Skeletal muscle satellite cell (primary cell): ENCODE data around the gene RNASEH2A.
A peak's percentile ranks its signal among the peaks of the same experiment; 100 is the strongest.
"Not testable (repeated sequence)": the region's sequence is repeated elsewhere in the genome, so short reads cannot be mapped to it uniquely, and the experiment has no call there.

Experiments used
- H3K27me3 ChIP-seq: 2 replicates; pipeline ENCODE4 v1.7.0; 2013; ENCODE audit warnings: low read length; ENCODE audit not compliant: control insufficient read depth, insufficient read depth
- H3K36me3 ChIP-seq: 2 replicates; pipeline ENCODE4 v1.7.0; 2013; ENCODE audit warnings: mild to moderate bottlenecking, control low read depth, low read length; ENCODE audit not compliant: insufficient read depth
- H3K4me1 ChIP-seq: 2 replicates; pipeline ENCODE4 v1.7.0; 2013; ENCODE audit warnings: low read length; ENCODE audit not compliant: control insufficient read depth, insufficient read depth
- H3K4me2 ChIP-seq: 2 replicates; pipeline ENCODE4 v1.7.0; 2013; ENCODE audit warnings: mild to moderate bottlenecking, low read length
- H3K4me3 ChIP-seq: 2 replicates; pipeline ENCODE4 v1.7.0; 2013; ENCODE audit warnings: low read length
- H3K9ac ChIP-seq: 2 replicates; pipeline ENCODE4 v1.7.0; 2013; ENCODE audit warnings: mild to moderate bottlenecking, low read depth, low read length, moderate library complexity
- H3K9me3 ChIP-seq: replicated peaks from 2 replicates; pipeline ENCODE4 v1.7.0; 2013; ENCODE audit warnings: mild to moderate bottlenecking, control low read depth, low read length

The RNASEH2A gene

DNA sequence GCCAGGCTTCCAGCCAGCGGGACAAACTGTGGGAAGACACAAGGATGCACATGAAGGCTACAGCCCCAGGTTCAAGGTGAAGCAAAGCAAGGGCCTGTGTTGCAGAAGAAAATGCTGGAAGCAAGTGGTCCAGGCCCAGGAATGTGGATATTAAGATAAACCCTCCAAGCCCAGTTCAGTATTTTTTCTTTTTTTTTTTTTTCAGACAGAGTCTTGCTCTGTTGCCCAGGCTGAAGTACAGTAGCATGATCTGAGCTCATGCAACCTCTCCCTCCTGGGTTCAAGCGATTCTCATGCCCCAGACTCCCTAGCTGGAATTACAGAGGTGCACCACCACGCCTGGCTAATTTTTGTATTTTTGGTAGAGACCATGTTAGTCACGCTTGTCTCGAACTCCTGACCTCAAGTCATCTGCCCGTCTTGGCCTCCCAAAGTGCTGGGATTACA lies 9.2 kb upstream of the RNASEH2A start:
- H3K4me3 ChIP-seq: no peak overlapping the region
- no peaks in the 10 kb centered on the region for H3K9me3 ChIP-seq
- H3K27me3 ChIP-seq: no peaks in the 10 kb centered on the region
- H3K4me2 ChIP-seq: no peak overlapping the region
- peaks cover 23% of the 10 kb centered on the region for H3K36me3 ChIP-seq
- H3K9ac ChIP-seq: no peak overlapping the region
- peaks cover 31% of the 10 kb centered on the region for H3K4me1 ChIP-seq

- peaks cover 36% of the 10 kb centered on the region for H3K4me1 ChIP-seq
- H3K4me3 ChIP-seq: not testable (repeated sequence)
These were observed 8.8 kb upstream of the RNASEH2A start for GRCh38 chr19:12797607-12798006.

GRCh38 chr19:12799742-12800465 lies 6.5 kb upstream of the RNASEH2A start:
- Histone ChIP-seq H3K4me3 (no peak overlapping the region), H3K36me3 (peaks cover 12% of the 10 kb centered on the region), H3K9ac (no peak overlapping the region), H3K4me1 (peaks cover 27% of the 10 kb centered on the region), H3K9me3 (no peaks in the 10 kb centered on the region), H3K27me3 (no peaks in the 10 kb centered on the region), H3K4me2 (peak overlapping the region; percentile 100)

More at GRCh38 chr19:12797607-12798006, 8.8 kb upstream of the RNASEH2A start:
- not testable (repeated sequence) for H3K9me3 ChIP-seq, H3K4me2 ChIP-seq, H3K9ac ChIP-seq, H3K27me3 ChIP-seq
- peaks cover 18% of the 10 kb centered on the region for H3K36me3 ChIP-seq

DNA sequence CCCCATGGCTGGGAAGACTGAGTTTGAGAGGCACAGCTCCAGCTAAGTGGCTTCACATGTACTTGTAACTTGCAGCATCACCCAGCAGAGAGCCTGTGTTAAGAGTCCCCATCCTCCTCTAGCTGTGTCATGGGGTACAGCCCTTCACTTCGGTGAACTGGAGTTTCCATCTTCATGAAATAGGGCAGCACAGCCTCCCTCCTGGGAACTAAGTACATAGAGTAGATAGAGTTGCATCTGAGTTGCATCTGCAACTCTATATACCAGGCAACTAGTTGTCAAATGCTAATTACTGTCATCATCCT lies 6.0 kb upstream of the RNASEH2A start:
- no peaks in the 10 kb centered on the region for H3K27me3 ChIP-seq
- peak overlapping the region; percentile 100 for H3K4me2 ChIP-seq
- no peaks in the 10 kb centered on the region for H3K9me3 ChIP-seq
- H3K4me3 ChIP-seq: peak overlapping the region; percentile 99
- peak overlapping the region; percentile 89 for H3K9ac ChIP-seq
- H3K4me1 ChIP-seq: peaks cover 27% of the 10 kb centered on the region
- peaks cover 12% of the 10 kb centered on the region for H3K36me3 ChIP-seq

DNA sequence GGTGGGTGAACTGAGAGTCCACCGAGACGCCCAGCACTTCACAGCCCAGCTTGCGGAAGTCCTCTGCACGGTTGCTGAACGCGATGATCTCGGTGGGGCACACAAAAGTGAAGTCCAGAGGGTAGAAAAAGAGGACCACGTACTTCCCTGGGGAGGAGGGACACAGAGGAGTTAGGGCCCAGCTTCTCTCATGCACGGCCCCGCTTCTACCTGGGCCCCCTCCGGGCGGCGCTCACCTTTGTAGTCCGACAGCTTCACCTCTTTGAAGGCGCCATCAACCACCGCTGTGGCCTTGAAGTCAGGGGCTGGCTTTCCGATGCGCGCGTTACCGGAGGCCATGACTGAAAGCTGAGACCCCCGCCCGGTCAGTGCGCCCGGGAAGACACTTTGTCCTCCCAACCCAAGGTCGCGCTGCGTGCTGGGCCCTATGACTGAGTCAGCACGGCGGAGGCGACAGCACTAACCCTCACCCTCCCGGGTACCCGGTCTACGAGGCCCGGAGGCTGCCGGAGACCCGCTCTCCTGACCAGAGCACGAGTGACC lies 5.4 kb upstream of the RNASEH2A start:
- Histone ChIP-seq H3K27me3 (no peaks in the 10 kb centered on the region), H3K9ac (peak overlapping the region; percentile 89), H3K4me2 (peak overlapping the region; percentile 100), H3K36me3 (peaks cover 12% of the 10 kb centered on the region), H3K4me3 (peak overlapping the region; percentile 99), H3K9me3 (no peaks in the 10 kb centered on the region), H3K4me1 (peaks cover 26% of the 10 kb centered on the region)

- Histone ChIP-seq H3K9ac (peak within 1 kb of the TSS; percentile 89), H3K4me3 (peak within 1 kb of the TSS; percentile 99), H3K9me3 (no peaks in the 10 kb centered on the region), H3K27me3 (no peaks in the 10 kb centered on the region), H3K36me3 (peaks cover 12% of the 10 kb centered on the region), H3K4me2 (peak within 1 kb of the TSS; percentile 100), H3K4me1 (peaks cover 24% of the 10 kb centered on the region)
These were observed 4.7 kb upstream of the RNASEH2A start, which contains the start of the genes PRDX2 and THSD8 for GRCh38 chr19:12801466-12802266. Gene PRDX2 (minus strand): TSS chr19:12801800. CDS start chr19:12801261, 539 bp downstream. Gene THSD8 (plus strand): TSS chr19:12802069. CDS start chr19:12802072, 3 bp downstream.

- peak overlapping the region; percentile 100 for H3K4me2 ChIP-seq
- peaks cover 12% of the 10 kb centered on the region for H3K36me3 ChIP-seq
- no peaks in the 10 kb centered on the region for H3K9me3 ChIP-seq
- H3K9ac ChIP-seq: peak overlapping the region; percentile 89
- no peaks in the 10 kb centered on the region for H3K27me3 ChIP-seq
- peak overlapping the region; percentile 99 for H3K4me3 ChIP-seq
- H3K4me1 ChIP-seq: peaks cover 32% of the 10 kb centered on the region
These were observed 3.9 kb upstream of the RNASEH2A start for GRCh38 chr19:12802267-12803106.

DNA sequence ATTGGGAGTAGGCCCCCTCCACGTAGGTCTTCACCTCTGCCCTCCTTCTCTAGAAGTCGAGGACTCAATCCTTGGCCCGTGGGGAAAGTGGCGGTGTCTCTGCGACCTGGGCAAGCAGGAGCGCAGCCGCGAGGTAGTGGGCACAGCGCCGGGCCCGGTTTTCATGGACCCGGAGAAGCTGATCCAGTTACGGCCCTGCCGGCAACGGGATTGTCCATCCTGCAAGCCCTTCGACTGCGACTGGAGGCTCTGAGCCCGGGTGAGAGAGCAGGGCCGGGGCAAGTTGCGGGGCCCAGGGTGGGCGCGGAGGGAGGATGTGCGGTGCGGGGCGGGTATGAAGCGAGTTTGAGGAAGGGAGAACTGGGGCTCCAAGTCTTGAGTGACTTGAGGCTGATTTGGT lies 2.3 kb upstream of the RNASEH2A start:
- no peak overlapping the region for H3K9ac ChIP-seq

DNA sequence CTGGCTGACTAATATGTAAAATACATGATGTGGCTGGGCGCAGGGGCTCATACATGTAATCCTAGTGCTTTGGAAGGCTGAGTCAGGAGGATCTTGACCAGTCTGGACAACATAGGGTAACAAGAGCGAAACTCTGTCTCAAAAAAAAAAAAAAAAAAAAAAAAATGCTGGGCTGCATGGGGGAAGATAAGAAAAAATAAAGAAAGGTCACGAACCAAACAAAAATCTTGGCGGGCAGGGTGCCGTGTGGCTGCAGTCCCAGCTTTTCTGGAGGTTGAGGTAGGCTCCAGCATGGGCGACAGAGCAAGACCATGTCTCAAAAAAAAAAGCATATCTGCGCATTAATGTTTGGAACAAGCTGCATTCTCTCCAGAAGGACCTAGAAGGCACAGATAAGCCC lies 8.7 kb downstream of the RNASEH2A start:
- Histone ChIP-seq H3K4me2 (no peak overlapping the region), H3K4me3 (no peak overlapping the region), H3K36me3 (peaks cover 5% of the 10 kb centered on the region), H3K9me3 (no peaks in the 10 kb centered on the region), H3K9ac (no peak overlapping the region), H3K27me3 (no peaks in the 10 kb centered on the region), H3K4me1 (no peaks in the 10 kb centered on the region)

More for the DNA sequence above, 2.3 kb upstream of the RNASEH2A start:
- Histone ChIP-seq H3K27me3 (no peaks in the 10 kb centered on the region), H3K4me3 (no peak overlapping the region), H3K9me3 (no peaks in the 10 kb centered on the region), H3K4me2 (no peak overlapping the region), H3K4me1 (peaks cover 32% of the 10 kb centered on the region), H3K36me3 (peaks cover 18% of the 10 kb centered on the region)

GRCh38 chr19:12817188-12817587 lies 10.8 kb downstream of the RNASEH2A start:
- H3K4me3 ChIP-seq, H3K36me3 ChIP-seq, H3K9me3 ChIP-seq, H3K9ac ChIP-seq, H3K27me3 ChIP-seq, H3K4me1 ChIP-seq, H3K4me2 ChIP-seq: not testable (repeated sequence)

GRCh38 chr19:12817810-12818209 lies 11.4 kb downstream of the RNASEH2A start:
- H3K9me3 ChIP-seq, H3K9ac ChIP-seq, H3K36me3 ChIP-seq, H3K4me2 ChIP-seq, H3K27me3 ChIP-seq, H3K4me3 ChIP-seq, H3K4me1 ChIP-seq: not testable (repeated sequence)
